ENCODE results near the gene TRIM46. TPM values are rescaled to one million over a fixed set of nuclear protein-coding genes. Genes with fewer than 3 reads are reported as not detected.

Gene TRIM46
- total RNA-seq, 1 experiment from 2014 or later, result 3.8 TPM

DNA sequence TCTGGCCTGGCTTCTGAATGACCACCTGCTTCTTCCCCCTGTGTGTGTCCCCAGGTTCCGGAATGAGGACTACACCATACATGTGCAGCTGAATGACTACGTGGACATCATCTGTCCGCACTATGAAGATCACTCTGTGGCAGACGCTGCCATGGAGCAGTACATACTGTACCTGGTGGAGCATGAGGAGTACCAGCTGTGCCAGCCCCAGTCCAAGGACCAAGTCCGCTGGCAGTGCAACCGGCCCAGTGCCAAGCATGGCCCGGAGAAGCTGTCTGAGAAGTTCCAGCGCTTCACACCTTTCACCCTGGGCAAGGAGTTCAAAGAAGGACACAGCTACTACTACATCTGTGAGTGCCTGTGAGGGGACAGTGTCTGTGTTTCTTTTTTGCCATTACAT is 42.4 kb upstream of the TRIM46 start:
- POLR2A ChIA-PET, result no interaction called here
- H3K4me2 ChIP-seq (ENCODE audit: low read length), result 0 out of 2 replicates have a peak overlapping the region, but pooled peaks have one; percentile 9
- CTCF ChIA-PET, result no interaction called here
- intact Hi-C loops (cut with micrococcal nuclease), result no loop called here
- ATAC-seq (no peak), DNase-seq (ENCODE audit: low read depth, low spot score) (no peak)
- H3K79me2 ChIP-seq (ENCODE audit: insufficient read depth, low read length), result peaks cover 46% of the 10 kb centered on the region
- RAD21 ChIA-PET (ENCODE audit: low non-redundant PET in 1 of 2, low total read pairs in 2 of 2, uncharacterized antibody in 2 of 2, unreplicated experiment in 2 of 2), result no interaction called here
- no peak overlapping the region for H3K4me3 ChIP-seq (replicated peaks in 1 of 2; ENCODE audit: low read depth in 1 of 2, low read length in 2 of 2)
- no peaks in the 10 kb centered on the region for H3K27me3 ChIP-seq (ENCODE audit: insufficient read depth, low read length)
- peaks cover 13 to 33% of the 10 kb centered on the region in 2 experiments; a peak in 3 of 4 replicates for H3K36me3 ChIP-seq (ENCODE audit: control insufficient read depth in 1 of 2, insufficient read depth in 2 of 2, low read length in 2 of 2)
- H3K4me1 ChIP-seq (ENCODE audit: control insufficient read depth in 1 of 2, insufficient read depth in 2 of 2, low read length in 2 of 2), result peaks cover 35 to 79% of the 10 kb centered on the region in 2 experiments
- H3K27ac ChIP-seq (ENCODE audit: low read depth, low read length), result peak overlapping the region; percentile 97; the same call in 1 of the 2 replicates
- no TSS peak for BruUV-seq (replicated peaks)
- H3K9me3 ChIP-seq (ENCODE audit: control insufficient read depth in 1 of 2, insufficient read depth in 1 of 2, low read depth in 1 of 2, low read length in 2 of 2), result no peaks in the 10 kb centered on the region
- H4K20me1 ChIP-seq (ENCODE audit: insufficient read depth), result no peaks in the 10 kb centered on the region
- no peak overlapping the region for H2AFZ ChIP-seq (ENCODE audit: low read depth, low read length, poor library complexity, severe bottlenecking)
- peak overlapping the region; percentile 91 for H3K9ac ChIP-seq (ENCODE audit: low read length)
- H3K9me2 ChIP-seq (ENCODE audit: insufficient read depth), result no peaks in the 10 kb centered on the region
- no peak for TF ChIP-seq CEBPB (IDR thresholded peaks at IDR 0.05; ENCODE audit: low read depth)
- TF ChIP-seq ZFX (IDR thresholded peaks at IDR 0.05), result no peak
- TF ChIP-seq SIN3A (IDR thresholded peaks at IDR 0.05; ENCODE audit: low read depth), result no peak
- no peak for TF ChIP-seq YY1 (IDR thresholded peaks at IDR 0.05; ENCODE audit: extremely low read depth, insufficient replicate concordance, low read depth, low read length)
- TF ChIP-seq, protein P1, sequence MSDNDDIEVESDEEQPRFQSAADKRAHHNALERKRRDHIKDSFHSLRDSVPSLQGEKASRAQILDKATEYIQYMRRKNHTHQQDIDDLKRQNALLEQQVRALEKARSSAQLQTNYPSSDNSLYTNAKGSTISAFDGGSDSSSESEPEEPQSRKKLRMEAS (IDR thresholded peaks at IDR 0.05), result no peak
- no peak for TF ChIP-seq FOSL1 (IDR thresholded peaks at IDR 0.05; ENCODE audit: low read depth)
- TF ChIP-seq RAD21 (IDR thresholded peaks at IDR 0.05; ENCODE audit: low read depth), result no peak
- TF ChIP-seq EGR1 (IDR thresholded peaks at IDR 0.05; ENCODE audit: low read depth), result no peak
- TF ChIP-seq, protein P2, sequence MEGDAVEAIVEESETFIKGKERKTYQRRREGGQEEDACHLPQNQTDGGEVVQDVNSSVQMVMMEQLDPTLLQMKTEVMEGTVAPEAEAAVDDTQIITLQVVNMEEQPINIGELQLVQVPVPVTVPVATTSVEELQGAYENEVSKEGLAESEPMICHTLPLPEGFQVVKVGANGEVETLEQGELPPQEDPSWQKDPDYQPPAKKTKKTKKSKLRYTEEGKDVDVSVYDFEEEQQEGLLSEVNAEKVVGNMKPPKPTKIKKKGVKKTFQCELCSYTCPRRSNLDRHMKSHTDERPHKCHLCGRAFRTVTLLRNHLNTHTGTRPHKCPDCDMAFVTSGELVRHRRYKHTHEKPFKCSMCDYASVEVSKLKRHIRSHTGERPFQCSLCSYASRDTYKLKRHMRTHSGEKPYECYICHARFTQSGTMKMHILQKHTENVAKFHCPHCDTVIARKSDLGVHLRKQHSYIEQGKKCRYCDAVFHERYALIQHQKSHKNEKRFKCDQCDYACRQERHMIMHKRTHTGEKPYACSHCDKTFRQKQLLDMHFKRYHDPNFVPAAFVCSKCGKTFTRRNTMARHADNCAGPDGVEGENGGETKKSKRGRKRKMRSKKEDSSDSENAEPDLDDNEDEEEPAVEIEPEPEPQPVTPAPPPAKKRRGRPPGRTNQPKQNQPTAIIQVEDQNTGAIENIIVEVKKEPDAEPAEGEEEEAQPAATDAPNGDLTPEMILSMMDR (IDR thresholded peaks at IDR 0.05 in 2 of 3, conservative IDR thresholded peaks at IDR 0.05 in 1 of 3; ENCODE audit: borderline replicate concordance in 1 of 3, insufficient read depth in 1 of 3, low read depth in 2 of 3, low read length in 2 of 3), result no peak
- no peak for TF ChIP-seq POLR2AphosphoS5 (IDR thresholded peaks at IDR 0.05; ENCODE audit: low read depth, low read length)
